Measurements from ENCODE around the gene FASTKD2. TPM values are rescaled to one million over a fixed set of nuclear protein-coding genes. Genes with fewer than 3 reads are reported as not detected.

FASTKD2 gene
- total and polyA plus RNA-seq, 2 of the 8 experiments (the other 6 are each of a cell fraction or from before 2014, with no cell fraction given), result 35.7 to 38.5 TPM

- Histone ChIP-seq H4K20me1 (replicated peaks in 1 of 2; ENCODE audit: control insufficient read depth in 1 of 2, insufficient read depth in 2 of 2, low read length in 2 of 2) (no peaks in the 10 kb centered on the region), H3K18ac (ENCODE audit: extremely low read depth, low read length) (no peak overlapping the region), H3K27me3 (replicated peaks in 1 of 4; ENCODE audit: control insufficient read depth in 3 of 4, extremely low read depth in 1 of 4, insufficient read depth in 3 of 4, low read length in 3 of 4) (no peaks in the 10 kb centered on the region), H3K27ac (ENCODE audit: low read depth, low read length) (no peak overlapping the region), H2AK5ac (ENCODE audit: low read depth, low read length) (no peak overlapping the region), H2BK12ac (ENCODE audit: low read depth, low read length) (no peak overlapping the region), H2AFZ (ENCODE audit: low read length) (no peak overlapping the region), H3K23ac (ENCODE audit: insufficient read length) (no peak overlapping the region), H3K56ac (replicated peaks; ENCODE audit: insufficient read length, low read depth, low read length) (no peak overlapping the region), H3K14ac (ENCODE audit: insufficient read length) (no peak overlapping the region), H4K91ac (replicated peaks; ENCODE audit: insufficient read length, low read length) (no peak overlapping the region), H4K5ac (ENCODE audit: insufficient read length, low read depth, low read length) (no peak overlapping the region), H3K79me2 (ENCODE audit: control insufficient read depth in 1 of 2, insufficient read depth in 2 of 2, low read length in 2 of 2) (no peaks in the 10 kb centered on the region), H3K4me1 (replicated peaks in 1 of 4; ENCODE audit: control insufficient read depth in 3 of 4, insufficient read depth in 4 of 4, low read length in 3 of 4) (no peaks in the 10 kb centered on the region), H3K4me3 (ENCODE audit: extremely low read depth in 1 of 4, insufficient read depth in 2 of 4, low read depth in 3 of 4, low read length in 4 of 4) (no peak overlapping the region), H3K4ac (replicated peaks; ENCODE audit: insufficient read length, low read depth, low read length) (no peak overlapping the region), H2BK120ac (replicated peaks; ENCODE audit: low read depth, low read length) (no peak overlapping the region), H4K8ac (ENCODE audit: extremely low read depth, insufficient read depth, low read length) (no peak overlapping the region), H2BK15ac (ENCODE audit: low read length) (no peak overlapping the region), H3K9me3 (ENCODE audit: insufficient read depth in 2 of 2, low read depth in 1 of 2, low read length in 1 of 2) (no peaks in the 10 kb centered on the region), H3K79me1 (ENCODE audit: low read depth, low read length) (no peaks in the 10 kb centered on the region), H3K9ac (replicated peaks in 1 of 4; ENCODE audit: extremely low read depth in 1 of 4, low read depth in 3 of 4, low read length in 3 of 4) (no peak overlapping the region), H2BK20ac (ENCODE audit: low read length) (no peak overlapping the region), H3K36me3 (ENCODE audit: control insufficient read depth in 2 of 4, insufficient read depth in 4 of 4, low read length in 3 of 4) (peaks cover 6 to 60% (median 25%) of the 10 kb centered on the region in 4 experiments), H3K4me2 (ENCODE audit: insufficient read depth in 1 of 2, low read depth in 2 of 2, low read length in 2 of 2) (no peak overlapping the region), H3K23me2 (ENCODE audit: low read depth, low read length) (no peaks in the 10 kb centered on the region), H2BK5ac (ENCODE audit: low read depth, low read length) (no peak overlapping the region)
- DNase-seq (ENCODE audit: low read depth in 1 of 2, low spot score in 2 of 2) (no peak), FAIRE-seq (no peak)
- ChIA-PET CTCF (ENCODE audit: partially characterized antibody) (interaction anchor here (0.6 to 6.1 kb wide), 4 partner anchors 8 to 168 kb away, joined by 3 to 81 read pairs (median 8); no protein-coding TSS in a partner anchor), POLR2A (ENCODE audit: partially characterized antibody) (interaction anchor here (1.0 to 1.5 kb wide), 3 partner anchors 14 to 27 kb away, joined by 3 to 4 read pairs (median 3); partner anchors contain the start of genes FASTKD2 and MDH1B)
- 89% methylated on average over 5 of the region's 5 CpGs; no CpG with 5 or more reads in 1 of the 2 experiments for WGBS, 2 experiments (ENCODE audit: extremely low coverage in 1 of 2, insufficient coverage in 1 of 2, insufficient read length in 1 of 2, insufficient replicate concordance in 2 of 2, low coverage in 1 of 2, low lambda C conversion rate in 2 of 2, missing lambda C conversion rate in 1 of 2)
- TF ChIP-seq PHF8 (conservative IDR thresholded peaks at IDR 0.05; ENCODE audit: low read depth, low read length), result no peak
- no peak for TF ChIP-seq E2F6 (IDR thresholded peaks at IDR 0.05)
- TF ChIP-seq CREB1 (IDR thresholded peaks at IDR 0.05), result no peak
- TF ChIP-seq KDM1A (IDR thresholded peaks at IDR 0.05; ENCODE audit: borderline replicate concordance, low read length), result no peak
- TF ChIP-seq SAP30 (IDR thresholded peaks at IDR 0.05; ENCODE audit: insufficient read depth, insufficient replicate concordance, low read length), result no peak
- no peak for TF ChIP-seq ATF2 (IDR thresholded peaks at IDR 0.05; ENCODE audit: low read length)
- no peak for TF ChIP-seq NRF1 (IDR thresholded peaks at IDR 0.05; ENCODE audit: low read depth, low read length)
- TF ChIP-seq ATF3 (IDR thresholded peaks at IDR 0.05; ENCODE audit: insufficient read depth, low read depth, low read length), result no peak
- no peak for TF ChIP-seq JUND (IDR thresholded peaks at IDR 0.05; ENCODE audit: low read length)
- TF ChIP-seq CHD1 (IDR thresholded peaks at IDR 0.05; ENCODE audit: low read depth, low read length), result no peak
- no peak for TF ChIP-seq SIX5 (IDR thresholded peaks at IDR 0.05; ENCODE audit: low read depth, low read length)
- no peak for TF ChIP-seq ASH2L (IDR thresholded peaks at IDR 0.05; ENCODE audit: low read length)
Observed at GRCh38 chr2:206792645-206793044, 27.2 kb downstream of the FASTKD2 start.

All from H1 (cell line).